Neuronal stem cell (in vitro differentiated cells): Measurements from ENCODE around the gene AHSA1.

Experiments
- DNase-seq: peaks from one replicate; pipeline ENCODE4 v3.0.0-alpha.2; 2013; ENCODE audit warnings: low spot score
- H2AFZ ChIP-seq: one replicate; pipeline ENCODE4 v1.6.1; 2013; ENCODE audit warnings: mild to moderate bottlenecking, low read length, inconsistent platforms
- H2AK5ac ChIP-seq: 2 replicates; pipeline ENCODE4 v1.6.1; 2013; ENCODE audit warnings: low read depth, mild to moderate bottlenecking, inconsistent platforms, low read length, moderate library complexity, mixed read lengths
- H2BK120ac ChIP-seq: 2 replicates; pipeline ENCODE4 v1.6.1; 2013; ENCODE audit warnings: low read depth, mild to moderate bottlenecking, inconsistent platforms, low read length, moderate library complexity, mixed read lengths
- H2BK12ac ChIP-seq: one replicate; pipeline ENCODE4 v1.6.1; 2013; ENCODE audit warnings: low read length, inconsistent platforms
- H2BK15ac ChIP-seq: 2 replicates; pipeline ENCODE4 v1.6.1; 2013; ENCODE audit warnings: mild to moderate bottlenecking, low read length, inconsistent platforms, mixed read lengths
- H2BK5ac ChIP-seq: one replicate; pipeline ENCODE4 v1.6.1; 2013; ENCODE audit warnings: inconsistent platforms, mild to moderate bottlenecking, low read length, moderate library complexity
- H3K14ac ChIP-seq: one replicate; pipeline ENCODE4 v1.6.1; 2013; ENCODE audit warnings: low read length, inconsistent platforms
- H3K18ac ChIP-seq: 2 replicates; pipeline ENCODE4 v1.6.1; 2013; ENCODE audit warnings: low read length, inconsistent platforms
- H3K23ac ChIP-seq: 2 replicates; pipeline ENCODE4 v1.6.1; 2013; ENCODE audit warnings: low read depth, mild to moderate bottlenecking, mixed read lengths, low read length, inconsistent platforms; ENCODE audit not compliant: poor library complexity
- H3K27ac ChIP-seq: replicated peaks from 3 replicates; pipeline ENCODE4 v1.5.1; 2013; ENCODE audit warnings: low read length, inconsistent platforms
- H3K27me3 ChIP-seq, 3 experiments: 2 replicates each; pipeline ENCODE4 v1.6.1; 2013; ENCODE audit warnings: low read length in 3 of 3, mild to moderate bottlenecking in 2 of 3, inconsistent platforms in 1 of 3, low read depth in 1 of 3, mixed read lengths in 1 of 3, moderate library complexity in 1 of 3; ENCODE audit not compliant: control insufficient read depth in 3 of 3, insufficient read depth in 3 of 3
- H3K36me3 ChIP-seq, 2 donors: replicated peaks in 1 of 2; 2 replicates each; pipeline ENCODE4 v1.6.1; 2013; ENCODE audit warnings: low read length in 2 of 2; ENCODE audit not compliant: control insufficient read depth in 2 of 2, insufficient read depth in 2 of 2
- H3K4ac ChIP-seq: 2 replicates; pipeline ENCODE4 v1.6.1; 2013; ENCODE audit warnings: inconsistent platforms, mild to moderate bottlenecking, low read length, moderate library complexity
- H3K4me1 ChIP-seq, 2 donors: 1 replicate in 1 of 2; 2 replicates in 1 of 2; pipeline ENCODE4 v1.6.1; 2013; ENCODE audit warnings: low read length in 2 of 2, low read depth in 1 of 2; ENCODE audit not compliant: control insufficient read depth in 2 of 2, insufficient read depth in 1 of 2
- H3K4me2 ChIP-seq: one replicate; pipeline ENCODE4 v1.6.1; 2013; ENCODE audit warnings: mild to moderate bottlenecking, low read length, inconsistent platforms; ENCODE audit not compliant: insufficient read depth, poor library complexity, severe bottlenecking
- H3K4me3 ChIP-seq, 2 donors: 2 replicates each; pipeline ENCODE4 v1.5.1; 2013; ENCODE audit warnings: low read length in 2 of 2, mild to moderate bottlenecking in 2 of 2, inconsistent platforms in 1 of 2, moderate library complexity in 1 of 2
- H3K79me1 ChIP-seq: one replicate; pipeline ENCODE4 v1.6.1; 2013; ENCODE audit warnings: low read depth, mild to moderate bottlenecking, inconsistent platforms, low read length, moderate library complexity
- H3K9ac ChIP-seq: one replicate; pipeline ENCODE4 v1.6.1; 2013; ENCODE audit warnings: mild to moderate bottlenecking, low read depth, low read length, inconsistent platforms; ENCODE audit not compliant: poor library complexity
- H3K9me3 ChIP-seq, 2 donors: replicated peaks in 1 of 2; 2 replicates each; pipeline versions ENCODE3 to v1.6.1; 2013; ENCODE audit warnings: low read length in 2 of 2, mild to moderate bottlenecking in 2 of 2, inconsistent platforms in 1 of 2, low read depth in 1 of 2, mixed read lengths in 1 of 2, moderate library complexity in 1 of 2; ENCODE audit not compliant: control insufficient read depth in 2 of 2, insufficient read depth in 1 of 2
- H4K8ac ChIP-seq: one replicate; pipeline ENCODE4 v1.6.1; 2013; ENCODE audit warnings: low read depth, mild to moderate bottlenecking, inconsistent platforms, low read length, moderate library complexity
- H4K91ac ChIP-seq: one replicate; pipeline ENCODE4 v1.6.1; 2013; ENCODE audit warnings: low read length, low read depth, mild to moderate bottlenecking, inconsistent platforms; ENCODE audit not compliant: poor library complexity
- WGBS, 2 donors: extraction: QIAGEN DNeasy Blood & Tissue Kit; methylation state at CpG; one replicate each; pipeline ENCODE4 v1.1.7; 2013; ENCODE audit warnings: missing lambda C conversion rate in 2 of 2, mixed read lengths in 1 of 2; ENCODE audit not compliant: insufficient read length in 2 of 2, insufficient replicate concordance in 1 of 2; ENCODE audit errors: extremely low coverage in 2 of 2; 5-methylcytosine and 5-hydroxymethylcytosine counted together

The AHSA1 gene

DNA sequence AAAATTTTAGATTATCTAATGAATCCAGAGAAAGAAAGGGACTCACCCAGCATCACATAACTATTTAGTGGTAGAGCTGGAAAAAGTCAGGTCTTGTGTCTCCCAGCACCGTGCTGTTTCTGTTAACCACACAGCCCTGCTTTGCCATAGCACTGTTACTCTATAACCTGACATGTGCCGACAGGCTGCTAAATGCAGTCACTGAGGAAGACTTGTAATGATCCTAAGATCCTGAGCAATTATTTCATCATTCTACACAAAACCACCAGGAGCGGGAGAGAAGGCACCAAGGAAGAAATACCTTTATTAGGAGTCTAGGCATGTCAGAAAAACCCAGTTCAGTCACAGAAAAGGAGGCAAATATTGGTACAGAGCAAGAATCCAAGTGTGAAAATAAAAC, 31.5 kb upstream of the AHSA1 start:
- Histone ChIP-seq H2BK5ac (no peak overlapping the region), H3K4me1 (no peaks in the 10 kb centered on the region), H3K79me1 (no peaks in the 10 kb centered on the region), H2BK15ac (no peak overlapping the region), H3K36me3 (peaks cover 20 to 88% of the 10 kb centered on the region in 2 donors), H3K4me3 (no peak overlapping the region), H4K8ac (no peak overlapping the region), H2AFZ (no peak overlapping the region), H3K14ac (no peak overlapping the region), H3K9ac (no peak overlapping the region), H2BK120ac (no peak overlapping the region), H2BK12ac (no peak overlapping the region), H2AK5ac (no peak overlapping the region), H3K18ac (no peak overlapping the region), H3K27me3 (no peaks in the 10 kb centered on the region), H3K23ac (no peak overlapping the region), H4K91ac (no peak overlapping the region), H3K9me3 (no peaks in the 10 kb centered on the region), H3K4me2 (no peak overlapping the region), H3K27ac (no peak overlapping the region), H3K4ac (no peak overlapping the region)
- WGBS, 2 donors: no CpG with 5 or more reads among the region's 3 CpGs
- no peak for DNase-seq

DNA sequence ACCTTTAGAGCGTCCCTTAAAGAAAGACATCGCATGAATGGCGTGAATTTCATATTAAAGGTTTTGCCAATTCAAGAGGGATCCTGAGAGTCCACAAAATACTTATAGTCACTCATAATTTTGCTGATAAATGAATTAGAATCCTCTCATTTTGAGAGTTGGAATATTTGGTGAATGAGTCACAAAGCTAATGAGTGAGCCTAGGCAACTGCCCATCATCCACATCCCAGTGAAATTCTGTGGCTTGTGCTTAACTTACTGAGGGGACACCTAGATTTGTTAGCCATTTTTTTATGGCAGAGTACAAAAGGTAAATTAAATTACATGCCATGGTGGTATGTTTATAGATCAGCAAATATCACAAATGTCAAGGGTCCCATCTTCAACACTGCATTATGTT, 21.9 kb upstream of the AHSA1 start:
- H3K4me3 ChIP-seq: no peak overlapping the region
- H3K4me2 ChIP-seq: no peak overlapping the region
- H3K27me3 ChIP-seq: no peaks in the 10 kb centered on the region
- no peak overlapping the region for H2BK5ac ChIP-seq
- no peaks in the 10 kb centered on the region for H3K79me1 ChIP-seq
- no peak overlapping the region for H3K4ac ChIP-seq
- no peak overlapping the region for H3K14ac ChIP-seq
- no peak overlapping the region for H4K91ac ChIP-seq
- H2BK12ac ChIP-seq: no peak overlapping the region
- WGBS, 2 donors: no CpG with 5 or more reads among the region's 3 CpGs
- H2AK5ac ChIP-seq: no peak overlapping the region
- H3K9me3 ChIP-seq: no peaks in the 10 kb centered on the region
- DNase-seq: no peak
- peaks cover 2 to 87% of the 10 kb centered on the region in 2 donors for H3K36me3 ChIP-seq
- no peak overlapping the region for H3K27ac ChIP-seq
- no peak overlapping the region for H3K23ac ChIP-seq
- no peak overlapping the region for H2BK15ac ChIP-seq
- H3K4me1 ChIP-seq: no peaks in the 10 kb centered on the region
- H3K18ac ChIP-seq: no peak overlapping the region
- H3K9ac ChIP-seq: no peak overlapping the region
- no peak overlapping the region for H2AFZ ChIP-seq
- no peak overlapping the region for H2BK120ac ChIP-seq
- no peak overlapping the region for H4K8ac ChIP-seq

DNA sequence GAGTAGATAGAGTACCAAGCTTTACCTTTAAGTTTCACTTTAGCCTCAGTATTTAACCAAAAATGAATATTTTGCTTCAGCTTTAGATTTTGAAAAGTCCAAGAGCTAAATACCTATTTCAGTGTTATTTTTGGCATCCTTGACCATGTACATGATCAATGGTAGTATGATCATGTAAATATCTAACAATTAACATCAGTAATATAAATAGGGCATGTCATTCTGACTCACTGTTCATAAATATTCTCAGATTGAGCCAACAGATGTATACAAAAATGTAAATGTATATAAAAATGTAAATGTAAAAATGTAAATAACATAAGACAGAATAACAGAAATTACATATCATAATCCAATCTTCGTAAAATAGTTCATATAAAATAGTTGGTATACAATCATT, 19.3 kb upstream of the AHSA1 start:
- no peak overlapping the region for H3K23ac ChIP-seq
- H3K27ac ChIP-seq: no peak overlapping the region
- H2BK15ac ChIP-seq: no peak overlapping the region
- no peak overlapping the region for H2AFZ ChIP-seq
- no peak overlapping the region for H2BK12ac ChIP-seq
- no peak overlapping the region for H2BK120ac ChIP-seq
- H2BK5ac ChIP-seq: no peak overlapping the region
- no peak overlapping the region for H3K4me3 ChIP-seq
- no peaks in the 10 kb centered on the region for H3K4me1 ChIP-seq
- no peak overlapping the region for H3K4me2 ChIP-seq
- DNase-seq: no peak
- H3K79me1 ChIP-seq: no peaks in the 10 kb centered on the region
- no peak overlapping the region for H3K9ac ChIP-seq
- no peak overlapping the region for H4K8ac ChIP-seq
- no CpG with 5 or more reads among the region's 1 CpG for WGBS, 2 donors
- H3K9me3 ChIP-seq: no peaks in the 10 kb centered on the region
- no peak overlapping the region for H4K91ac ChIP-seq
- H3K14ac ChIP-seq: no peak overlapping the region
- no peak overlapping the region for H3K4ac ChIP-seq
- no peak overlapping the region for H2AK5ac ChIP-seq
- peaks cover 8 to 87% of the 10 kb centered on the region in 2 donors for H3K36me3 ChIP-seq
- H3K27me3 ChIP-seq: no peaks in the 10 kb centered on the region
- no peak overlapping the region for H3K18ac ChIP-seq

DNA sequence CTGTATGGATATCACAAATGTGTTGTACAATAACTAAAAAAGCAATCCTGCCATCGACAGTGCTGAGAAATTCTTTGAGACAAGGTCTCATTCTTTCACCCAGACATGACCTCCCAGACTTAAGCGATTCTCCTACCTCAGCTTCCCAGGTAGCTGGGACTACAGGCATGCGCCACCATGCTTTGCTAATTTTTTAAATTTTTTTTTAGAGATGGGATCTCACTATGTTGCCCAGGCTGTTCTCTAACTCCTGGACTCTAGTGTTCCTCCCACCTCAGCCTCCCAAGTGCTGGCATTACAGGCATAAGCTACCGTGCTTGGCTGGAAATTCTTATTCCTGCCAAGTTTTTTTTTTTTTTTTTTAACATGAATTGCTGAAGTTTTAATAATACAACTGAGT, 18.0 kb upstream of the AHSA1 start:
- H3K36me3 ChIP-seq: peaks cover 7 to 85% of the 10 kb centered on the region in 2 donors
- H3K4me1 ChIP-seq: no peaks in the 10 kb centered on the region
- H2AFZ ChIP-seq: no peak overlapping the region
- H3K14ac ChIP-seq: no peak overlapping the region
- no peak overlapping the region for H2BK5ac ChIP-seq
- no peak overlapping the region for H3K23ac ChIP-seq
- H3K4me2 ChIP-seq: no peak overlapping the region
- WGBS, 2 donors: no CpG with 5 or more reads among the region's 4 CpGs
- H3K27ac ChIP-seq: no peak overlapping the region
- no peaks in the 10 kb centered on the region for H3K27me3 ChIP-seq
- no peak overlapping the region for H3K4ac ChIP-seq
- no peaks in the 10 kb centered on the region for H3K9me3 ChIP-seq
- DNase-seq: no peak
- H4K91ac ChIP-seq: no peak overlapping the region
- H2BK120ac ChIP-seq: no peak overlapping the region
- no peak overlapping the region for H2AK5ac ChIP-seq
- no peak overlapping the region for H4K8ac ChIP-seq
- H2BK12ac ChIP-seq: no peak overlapping the region
- no peaks in the 10 kb centered on the region for H3K79me1 ChIP-seq
- H3K4me3 ChIP-seq: no peak overlapping the region
- no peak overlapping the region for H3K18ac ChIP-seq
- no peak overlapping the region for H3K9ac ChIP-seq
- H2BK15ac ChIP-seq: no peak overlapping the region
